GM23338 (cell line): ENCODE measurements around the gene LCLAT1.

Source experiments
- EZH2 ChIP-seq: fragments of 200-600 bp; sonication (generic); IDR thresholded peaks from one replicate; pipeline ENCODE4 v1.8.0; 2017; ENCODE audit warnings: antibody characterized with exemption, mild to moderate bottlenecking, low read depth; ENCODE audit not compliant: unreplicated experiment
- EZH2phosphoT487 ChIP-seq: fragments of 200-600 bp; sonication (generic); IDR thresholded peaks from one replicate; pipeline ENCODE4 v1.8.1; 2018; ENCODE audit warnings: antibody characterized with exemption; ENCODE audit not compliant: unreplicated experiment
- NANOG ChIP-seq: IDR thresholded peaks from 2 replicates; pipeline ENCODE4 v1.6.1; 2016; ENCODE audit warnings: antibody characterized with exemption, borderline replicate concordance
- POLR2AphosphoS5 ChIP-seq: IDR thresholded peaks from 2 replicates; pipeline ENCODE4 v1.6.1; 2016; ENCODE audit warnings: antibody characterized with exemption, low read depth
- ZNF114 ChIP-seq: fragments of 250-450 bp; sonication (Bioruptor Pico); IDR thresholded peaks from 2 replicates; pipeline ENCODE4 v1.5.0; 2020; ENCODE audit warnings: mild to moderate bottlenecking, moderate library complexity
- TF ChIP-seq, protein P1 (sequence below), 2 experiments: fragments of 200-600 bp in 1 of 2; sonication (generic) in 1 of 2; conservative IDR thresholded peaks; 2 replicates each; pipeline versions ENCODE4 v1.5.1 to v1.6.1; 2016 to 2017; ENCODE audit warnings: antibody characterized with exemption in 2 of 2, low read depth in 2 of 2, mild to moderate bottlenecking in 2 of 2, moderate library complexity in 1 of 2
- TF ChIP-seq, protein P2 (sequence below): IDR thresholded peaks from one replicate; pipeline ENCODE4 v1.6.1; 2018; ENCODE audit warnings: antibody characterized with exemption; ENCODE audit not compliant: unreplicated experiment

DNA sequence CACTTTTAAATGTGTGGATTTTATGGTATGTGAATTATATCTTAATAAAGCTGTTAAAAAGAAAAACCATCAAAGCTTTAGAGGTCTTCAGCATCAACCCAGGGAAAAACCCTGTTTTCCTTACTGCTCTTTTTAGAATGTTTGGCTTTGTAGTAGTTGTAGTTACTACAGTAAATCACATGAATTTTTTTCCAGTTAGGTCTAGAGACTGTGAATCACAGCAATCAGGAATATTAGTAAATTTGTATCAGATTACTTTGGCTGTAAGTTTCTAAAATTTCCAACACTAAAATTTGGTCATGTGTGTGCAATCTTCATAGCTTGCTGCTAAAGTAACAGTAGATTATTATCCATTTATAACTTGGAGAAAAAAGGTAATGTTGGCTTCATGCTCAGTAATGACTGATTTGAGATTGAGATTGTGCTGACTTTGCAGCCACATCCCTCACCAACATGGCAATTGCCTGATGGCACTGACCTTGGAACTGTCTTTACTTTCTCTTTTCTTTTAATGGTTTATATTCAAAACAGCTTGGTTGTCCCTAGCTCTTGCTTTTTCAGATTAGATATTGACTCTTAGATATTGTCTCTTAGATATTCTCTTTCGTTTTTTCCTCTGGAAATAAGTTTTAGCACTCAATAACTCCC is 41.1 kb downstream of the LCLAT1 start:
- TF ChIP-seq ZNF114 (no peak), EZH2phosphoT487 (no peak), POLR2AphosphoS5 (no peak), NANOG (no peak), EZH2 (no peak)
- TF ChIP-seq, protein P1, sequence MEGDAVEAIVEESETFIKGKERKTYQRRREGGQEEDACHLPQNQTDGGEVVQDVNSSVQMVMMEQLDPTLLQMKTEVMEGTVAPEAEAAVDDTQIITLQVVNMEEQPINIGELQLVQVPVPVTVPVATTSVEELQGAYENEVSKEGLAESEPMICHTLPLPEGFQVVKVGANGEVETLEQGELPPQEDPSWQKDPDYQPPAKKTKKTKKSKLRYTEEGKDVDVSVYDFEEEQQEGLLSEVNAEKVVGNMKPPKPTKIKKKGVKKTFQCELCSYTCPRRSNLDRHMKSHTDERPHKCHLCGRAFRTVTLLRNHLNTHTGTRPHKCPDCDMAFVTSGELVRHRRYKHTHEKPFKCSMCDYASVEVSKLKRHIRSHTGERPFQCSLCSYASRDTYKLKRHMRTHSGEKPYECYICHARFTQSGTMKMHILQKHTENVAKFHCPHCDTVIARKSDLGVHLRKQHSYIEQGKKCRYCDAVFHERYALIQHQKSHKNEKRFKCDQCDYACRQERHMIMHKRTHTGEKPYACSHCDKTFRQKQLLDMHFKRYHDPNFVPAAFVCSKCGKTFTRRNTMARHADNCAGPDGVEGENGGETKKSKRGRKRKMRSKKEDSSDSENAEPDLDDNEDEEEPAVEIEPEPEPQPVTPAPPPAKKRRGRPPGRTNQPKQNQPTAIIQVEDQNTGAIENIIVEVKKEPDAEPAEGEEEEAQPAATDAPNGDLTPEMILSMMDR (conservative IDR thresholded peaks at IDR 0.05; ENCODE audit: low read depth in 2 of 2), result no peak
- TF ChIP-seq, protein P2, sequence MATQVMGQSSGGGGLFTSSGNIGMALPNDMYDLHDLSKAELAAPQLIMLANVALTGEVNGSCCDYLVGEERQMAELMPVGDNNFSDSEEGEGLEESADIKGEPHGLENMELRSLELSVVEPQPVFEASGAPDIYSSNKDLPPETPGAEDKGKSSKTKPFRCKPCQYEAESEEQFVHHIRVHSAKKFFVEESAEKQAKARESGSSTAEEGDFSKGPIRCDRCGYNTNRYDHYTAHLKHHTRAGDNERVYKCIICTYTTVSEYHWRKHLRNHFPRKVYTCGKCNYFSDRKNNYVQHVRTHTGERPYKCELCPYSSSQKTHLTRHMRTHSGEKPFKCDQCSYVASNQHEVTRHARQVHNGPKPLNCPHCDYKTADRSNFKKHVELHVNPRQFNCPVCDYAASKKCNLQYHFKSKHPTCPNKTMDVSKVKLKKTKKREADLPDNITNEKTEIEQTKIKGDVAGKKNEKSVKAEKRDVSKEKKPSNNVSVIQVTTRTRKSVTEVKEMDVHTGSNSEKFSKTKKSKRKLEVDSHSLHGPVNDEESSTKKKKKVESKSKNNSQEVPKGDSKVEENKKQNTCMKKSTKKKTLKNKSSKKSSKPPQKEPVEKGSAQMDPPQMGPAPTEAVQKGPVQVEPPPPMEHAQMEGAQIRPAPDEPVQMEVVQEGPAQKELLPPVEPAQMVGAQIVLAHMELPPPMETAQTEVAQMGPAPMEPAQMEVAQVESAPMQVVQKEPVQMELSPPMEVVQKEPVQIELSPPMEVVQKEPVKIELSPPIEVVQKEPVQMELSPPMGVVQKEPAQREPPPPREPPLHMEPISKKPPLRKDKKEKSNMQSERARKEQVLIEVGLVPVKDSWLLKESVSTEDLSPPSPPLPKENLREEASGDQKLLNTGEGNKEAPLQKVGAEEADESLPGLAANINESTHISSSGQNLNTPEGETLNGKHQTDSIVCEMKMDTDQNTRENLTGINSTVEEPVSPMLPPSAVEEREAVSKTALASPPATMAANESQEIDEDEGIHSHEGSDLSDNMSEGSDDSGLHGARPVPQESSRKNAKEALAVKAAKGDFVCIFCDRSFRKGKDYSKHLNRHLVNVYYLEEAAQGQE, result no peak
